Measurements from ENCODE around the gene FBXW8.

- no peak for TF ChIP-seq EZH2 (IDR thresholded peaks at IDR 0.05; ENCODE audit: borderline replicate concordance, insufficient read depth, low read depth, low read length, poor library complexity, severe bottlenecking)
- no peak for TF ChIP-seq CTCF (IDR thresholded peaks at IDR 0.05)
Observed at GRCh38 chr12:116924558-116925453, 14.1 kb downstream of the FBXW8 start.
